ENCODE data around the gene GLCE.

DNA sequence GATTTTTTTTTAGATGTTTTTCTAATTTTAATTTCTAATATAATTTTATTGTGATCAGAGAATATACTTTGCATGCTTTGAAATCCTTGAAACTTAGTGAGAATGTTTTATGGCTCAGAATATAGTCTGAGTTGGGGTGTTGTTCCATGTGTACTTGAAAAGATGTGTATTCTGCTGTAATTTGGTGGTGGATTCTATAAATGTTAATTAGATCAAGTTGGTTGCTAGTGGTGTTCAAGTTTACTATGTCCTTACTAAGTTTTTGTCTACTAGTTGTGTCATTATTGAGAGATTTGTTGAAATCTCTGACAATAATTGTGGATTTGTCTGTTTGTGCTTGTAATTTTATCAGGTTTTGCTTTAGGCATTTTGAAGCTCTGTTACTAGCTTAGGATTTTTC lies 29.7 kb downstream of the GLCE start:
- TF ChIP-seq, protein P1, sequence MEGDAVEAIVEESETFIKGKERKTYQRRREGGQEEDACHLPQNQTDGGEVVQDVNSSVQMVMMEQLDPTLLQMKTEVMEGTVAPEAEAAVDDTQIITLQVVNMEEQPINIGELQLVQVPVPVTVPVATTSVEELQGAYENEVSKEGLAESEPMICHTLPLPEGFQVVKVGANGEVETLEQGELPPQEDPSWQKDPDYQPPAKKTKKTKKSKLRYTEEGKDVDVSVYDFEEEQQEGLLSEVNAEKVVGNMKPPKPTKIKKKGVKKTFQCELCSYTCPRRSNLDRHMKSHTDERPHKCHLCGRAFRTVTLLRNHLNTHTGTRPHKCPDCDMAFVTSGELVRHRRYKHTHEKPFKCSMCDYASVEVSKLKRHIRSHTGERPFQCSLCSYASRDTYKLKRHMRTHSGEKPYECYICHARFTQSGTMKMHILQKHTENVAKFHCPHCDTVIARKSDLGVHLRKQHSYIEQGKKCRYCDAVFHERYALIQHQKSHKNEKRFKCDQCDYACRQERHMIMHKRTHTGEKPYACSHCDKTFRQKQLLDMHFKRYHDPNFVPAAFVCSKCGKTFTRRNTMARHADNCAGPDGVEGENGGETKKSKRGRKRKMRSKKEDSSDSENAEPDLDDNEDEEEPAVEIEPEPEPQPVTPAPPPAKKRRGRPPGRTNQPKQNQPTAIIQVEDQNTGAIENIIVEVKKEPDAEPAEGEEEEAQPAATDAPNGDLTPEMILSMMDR (conservative IDR thresholded peaks at IDR 0.05; ENCODE audit: low read length) = no peak
- no peak for TF ChIP-seq EZH2phosphoT487 (IDR thresholded peaks at IDR 0.05; ENCODE audit: borderline replicate concordance)
